Thoracic aorta (tissue), 2 donors: ENCODE results near the gene DNAH3. TPM values are rescaled to one million over a fixed set of nuclear protein-coding genes. Genes with fewer than 3 reads are reported as not detected.

Experiments used
- ATAC-seq: fragments of 150-250 bp; one replicate; pipeline ENCODE4 v1.8.0; 2017; ENCODE audit warnings: low read depth; ENCODE audit not compliant: insufficient number of reproducible peaks, low FRiP score
- DNase-seq: peaks from one replicate; pipeline ENCODE4 v3.0.0-alpha.2; 2020; ENCODE audit warnings: low spot score
- H3K27ac ChIP-seq, 2 donors: fragments of 200-600 bp; sonication (generic); 1 replicate in 1 of 2; 2 replicates in 1 of 2; pipeline ENCODE4 v1.5.1; 2016; ENCODE audit warnings: mild to moderate bottlenecking in 2 of 2, moderate library complexity in 2 of 2
- H3K27me3 ChIP-seq: fragments of 200-600 bp; sonication (generic); replicated peaks from 2 replicates; pipeline ENCODE4 v1.6.0; 2016; ENCODE audit warnings: mild to moderate bottlenecking; ENCODE audit not compliant: insufficient read depth
- H3K36me3 ChIP-seq: fragments of 200-600 bp; sonication (generic); one replicate; pipeline ENCODE4 v1.5.1; 2016
- H3K4me1 ChIP-seq, 2 donors: fragments of 200-600 bp; sonication (generic); 1 replicate in 1 of 2; 2 replicates in 1 of 2; pipeline versions ENCODE4 v1.5.1 to v1.6.0; 2016; ENCODE audit warnings: low read depth in 2 of 2, mild to moderate bottlenecking in 1 of 2; ENCODE audit not compliant: control insufficient read depth in 1 of 2
- H3K4me3 ChIP-seq: fragments of 200-600 bp; sonication (generic); 2 replicates; pipeline ENCODE4 v1.5.1; 2016; ENCODE audit warnings: mild to moderate bottlenecking
- H3K9me3 ChIP-seq: fragments of 200-600 bp; sonication (generic); 2 replicates; pipeline ENCODE4 v1.5.1; 2016
- total RNA-seq, 2 donors: library from RNA; depleted of rRNA; stranded (reverse); fragments of >200 nt; gene quantifications; one replicate each; pipeline versions ENCODE4 v1.1.0 to v1.2.3, GENCODE V29; 2016
- TF ChIP-seq, protein P1 (sequence below): fragments of 200-600 bp; sonication (generic); IDR thresholded peaks from one replicate; pipeline ENCODE4 v1.5.1; 2019; ENCODE audit warnings: antibody characterized with exemption

Gene DNAH3
- total RNA-seq, 2 donors from 2014 or later = not detected

DNA sequence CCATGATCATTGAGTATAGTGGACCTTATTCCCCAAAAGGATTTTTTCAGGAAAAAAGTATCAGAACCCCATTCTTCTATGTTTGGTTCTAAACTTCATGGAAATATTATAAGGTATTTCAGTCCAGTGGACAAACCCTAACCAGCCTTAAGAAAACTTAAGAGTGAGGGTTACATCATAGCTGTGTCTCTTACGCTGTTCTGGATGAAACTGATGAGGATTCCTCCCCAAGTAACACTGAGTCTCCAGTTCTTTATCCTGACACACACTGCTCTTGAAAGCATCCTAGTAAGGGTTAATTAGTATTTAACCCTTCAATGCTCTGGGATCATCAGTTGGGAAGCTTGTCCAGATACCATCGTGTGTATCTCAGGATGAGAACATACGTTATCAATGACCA is 245.1 kb downstream of the DNAH3 start:
- TF ChIP-seq, protein P1, sequence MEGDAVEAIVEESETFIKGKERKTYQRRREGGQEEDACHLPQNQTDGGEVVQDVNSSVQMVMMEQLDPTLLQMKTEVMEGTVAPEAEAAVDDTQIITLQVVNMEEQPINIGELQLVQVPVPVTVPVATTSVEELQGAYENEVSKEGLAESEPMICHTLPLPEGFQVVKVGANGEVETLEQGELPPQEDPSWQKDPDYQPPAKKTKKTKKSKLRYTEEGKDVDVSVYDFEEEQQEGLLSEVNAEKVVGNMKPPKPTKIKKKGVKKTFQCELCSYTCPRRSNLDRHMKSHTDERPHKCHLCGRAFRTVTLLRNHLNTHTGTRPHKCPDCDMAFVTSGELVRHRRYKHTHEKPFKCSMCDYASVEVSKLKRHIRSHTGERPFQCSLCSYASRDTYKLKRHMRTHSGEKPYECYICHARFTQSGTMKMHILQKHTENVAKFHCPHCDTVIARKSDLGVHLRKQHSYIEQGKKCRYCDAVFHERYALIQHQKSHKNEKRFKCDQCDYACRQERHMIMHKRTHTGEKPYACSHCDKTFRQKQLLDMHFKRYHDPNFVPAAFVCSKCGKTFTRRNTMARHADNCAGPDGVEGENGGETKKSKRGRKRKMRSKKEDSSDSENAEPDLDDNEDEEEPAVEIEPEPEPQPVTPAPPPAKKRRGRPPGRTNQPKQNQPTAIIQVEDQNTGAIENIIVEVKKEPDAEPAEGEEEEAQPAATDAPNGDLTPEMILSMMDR = no peak
- Histone ChIP-seq H3K4me1 (peaks cover 58 to 84% of the 10 kb centered on the region in 2 donors), H3K9me3 (no peaks in the 10 kb centered on the region), H3K4me3 (peak overlapping the region; percentile 42), H3K27me3 (no peaks in the 10 kb centered on the region), H3K36me3 (no peaks in the 10 kb centered on the region), H3K27ac (peak overlapping the region; percentile 95 to 100)
- DNase-seq (no peak), ATAC-seq (no peak)

DNA sequence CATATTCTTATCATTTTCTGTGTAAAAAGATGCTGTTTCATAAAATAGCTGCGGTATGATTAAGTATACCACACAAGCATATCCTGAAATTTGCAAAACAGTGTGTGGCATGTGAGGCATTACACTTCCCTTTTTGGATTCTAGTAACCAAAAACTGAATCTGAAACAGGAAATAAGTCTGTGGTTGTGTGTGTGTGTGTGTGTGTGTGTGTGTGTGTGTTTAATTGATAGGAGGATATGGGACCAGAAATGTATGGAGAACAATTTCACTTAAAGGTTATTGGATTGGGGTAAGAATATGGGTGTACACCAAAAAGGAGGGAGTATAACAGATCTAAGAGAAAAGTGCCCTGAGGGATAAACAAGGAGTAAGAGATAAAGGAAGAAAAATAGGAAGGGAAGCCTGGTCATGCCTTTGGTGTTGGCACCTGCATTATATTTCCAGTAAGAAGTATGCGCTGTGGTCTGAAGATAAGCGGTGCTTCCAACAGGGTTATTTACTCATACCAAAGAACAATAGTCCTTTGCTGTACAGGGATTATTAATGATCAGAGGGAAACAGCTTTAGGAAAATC is 246.1 kb downstream of the DNAH3 start:
- no peaks in the 10 kb centered on the region for H3K27me3 ChIP-seq
- no peaks in the 10 kb centered on the region for H3K36me3 ChIP-seq
- no peaks in the 10 kb centered on the region for H3K9me3 ChIP-seq
- peak overlapping the region; percentile 26 for H3K4me3 ChIP-seq
- TF ChIP-seq, protein P1 = no peak
- ATAC-seq (no peak), DNase-seq (no peak)
- peak overlapping the region; percentile 95 to 100 for H3K27ac ChIP-seq
- H3K4me1 ChIP-seq = peaks cover 58 to 77% of the 10 kb centered on the region in 2 donors

DNA sequence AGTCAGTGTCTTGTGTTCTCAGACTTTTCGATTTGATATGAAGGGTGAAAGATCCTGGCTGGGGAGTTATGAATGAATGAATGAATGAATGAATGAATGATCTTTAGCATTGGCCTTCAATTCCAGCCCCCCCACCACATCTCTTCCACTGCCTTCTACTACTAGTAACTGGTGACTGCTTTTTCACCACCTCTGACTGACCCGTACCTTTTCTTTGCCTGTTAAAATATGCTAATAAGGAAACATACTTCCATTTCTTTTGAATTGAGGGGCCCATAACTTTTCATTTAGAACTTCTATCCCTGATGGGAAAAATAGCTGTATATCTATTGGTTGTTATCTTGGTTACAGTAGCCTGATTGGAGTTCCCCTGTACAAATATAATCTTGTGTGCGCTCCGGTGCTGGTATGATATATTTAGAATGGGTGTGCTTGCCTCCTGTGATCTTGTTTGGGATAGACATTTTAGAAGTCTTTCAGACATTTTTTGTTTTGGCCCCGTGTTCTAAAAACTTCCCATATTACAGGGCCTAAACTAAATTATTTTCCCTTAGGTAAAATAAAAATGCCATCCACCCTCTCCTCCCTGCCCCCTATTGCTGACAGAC is 246.6 kb downstream of the DNAH3 start:
- Histone ChIP-seq H3K27ac (peak overlapping the region; percentile 95 to 100), H3K9me3 (no peaks in the 10 kb centered on the region), H3K4me3 (peak overlapping the region; percentile 26), H3K27me3 (no peaks in the 10 kb centered on the region), H3K4me1 (peaks cover 58 to 72% of the 10 kb centered on the region in 2 donors), H3K36me3 (no peaks in the 10 kb centered on the region)
- DNase-seq = no peak
- ATAC-seq = no peak
- TF ChIP-seq, protein P1 = no peak

DNA sequence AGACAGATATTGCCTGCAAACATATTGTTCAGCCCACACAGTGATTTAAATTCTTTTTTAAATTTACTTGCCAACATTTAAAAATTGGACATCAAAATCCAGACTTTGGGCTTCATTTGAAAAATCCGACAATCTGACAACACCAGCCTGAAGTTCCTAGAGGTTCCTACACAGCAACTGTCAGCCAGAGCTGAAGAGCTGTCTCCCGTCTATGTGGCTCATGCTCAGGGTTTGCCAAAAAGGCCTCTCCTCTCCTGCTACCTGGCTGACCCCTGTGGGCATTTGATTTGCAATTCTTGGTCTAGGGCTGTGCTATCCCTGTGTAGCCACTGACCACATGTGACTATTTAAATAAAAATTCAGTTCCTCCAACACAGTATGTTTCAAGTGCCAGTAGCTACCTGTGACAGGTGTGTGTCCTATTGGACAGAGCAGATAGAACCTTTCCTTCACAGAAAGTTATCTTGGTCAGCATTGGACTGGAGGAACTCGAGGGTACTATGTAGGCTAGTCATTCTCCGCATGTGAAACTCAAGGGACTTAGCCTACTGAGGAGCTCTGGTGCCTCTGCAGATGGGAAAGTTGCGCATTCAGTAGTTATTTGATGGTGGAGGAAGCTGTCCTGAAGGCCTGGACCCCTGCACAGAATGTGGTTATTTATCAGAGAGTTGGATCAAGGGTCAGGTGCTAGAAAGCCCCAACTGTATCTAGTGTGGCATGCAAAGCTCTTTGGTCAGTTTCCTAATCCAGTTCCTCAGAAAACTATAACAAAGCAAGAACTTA is 247.3 kb downstream of the DNAH3 start:
- Histone ChIP-seq H3K4me3 (no peak overlapping the region), H3K36me3 (no peaks in the 10 kb centered on the region), H3K27me3 (no peaks in the 10 kb centered on the region), H3K4me1 (peaks cover 59 to 72% of the 10 kb centered on the region in 2 donors), H3K9me3 (no peaks in the 10 kb centered on the region), H3K27ac (peak overlapping the region; percentile 95 to 100)
- ATAC-seq (no peak), DNase-seq (no peak)
- TF ChIP-seq, protein P1 = no peak

DNA sequence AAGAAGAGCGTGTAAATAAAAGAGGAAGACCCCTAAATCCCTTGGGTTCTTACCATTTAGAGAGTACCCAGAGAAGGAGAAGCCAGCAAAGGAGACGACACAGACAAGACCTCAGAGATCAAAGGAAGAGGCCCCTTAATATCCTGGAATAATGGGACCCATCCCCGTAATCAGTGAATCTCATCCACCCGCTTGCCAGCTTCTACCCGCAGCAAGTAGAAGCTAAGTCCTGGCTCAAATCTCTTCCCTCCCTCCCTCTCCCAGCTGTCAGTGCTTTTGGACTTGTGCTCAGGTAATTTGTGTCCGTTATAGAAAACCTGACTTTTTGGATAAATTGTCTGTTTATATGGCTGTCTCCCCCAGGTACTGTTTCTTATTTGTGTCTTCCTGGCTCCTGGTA is 248.2 kb downstream of the DNAH3 start:
- ATAC-seq (no peak), DNase-seq (no peak)
- no peaks in the 10 kb centered on the region for H3K36me3 ChIP-seq
- TF ChIP-seq, protein P1 = no peak
- no peaks in the 10 kb centered on the region for H3K9me3 ChIP-seq
- H3K27ac ChIP-seq = peak overlapping the region; percentile 95 to 100
- H3K4me3 ChIP-seq = peak overlapping the region; percentile 85
- no peaks in the 10 kb centered on the region for H3K27me3 ChIP-seq
- peaks cover 61 to 72% of the 10 kb centered on the region in 2 donors for H3K4me1 ChIP-seq
